Fibroblast of gingiva (primary cell): ENCODE data around the gene NR2F6.
"Not testable (repeated sequence)": the region's sequence is repeated elsewhere in the genome, so short reads cannot be mapped to it uniquely, and the experiment has no call there.

Source experiments
- DNase-seq: peaks from one replicate; pipeline ENCODE4 v3.0.0-alpha.2; 2011; ENCODE audit warnings: low read depth

The NR2F6 gene

DNA sequence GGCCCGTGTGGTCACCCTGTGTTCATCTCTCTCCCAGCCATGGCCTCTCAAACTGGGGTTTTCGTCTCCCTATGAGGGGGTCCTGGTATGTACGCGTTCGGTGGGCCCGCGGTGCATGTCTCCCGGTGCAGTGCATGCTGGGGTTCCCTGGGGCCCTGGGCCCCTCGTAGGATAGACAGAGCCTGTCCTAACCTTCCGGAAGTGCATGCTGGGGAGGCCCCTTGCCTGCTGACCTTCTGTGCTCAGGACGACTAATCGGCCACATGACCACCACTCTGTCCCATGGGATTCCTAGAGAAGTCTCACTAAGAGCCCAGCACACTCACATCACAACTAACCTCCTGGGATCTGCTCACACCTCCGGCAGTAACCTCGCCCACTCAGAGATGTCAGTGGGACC, 35.4 kb downstream of the NR2F6 start:
- DNase-seq, result no peak

DNA sequence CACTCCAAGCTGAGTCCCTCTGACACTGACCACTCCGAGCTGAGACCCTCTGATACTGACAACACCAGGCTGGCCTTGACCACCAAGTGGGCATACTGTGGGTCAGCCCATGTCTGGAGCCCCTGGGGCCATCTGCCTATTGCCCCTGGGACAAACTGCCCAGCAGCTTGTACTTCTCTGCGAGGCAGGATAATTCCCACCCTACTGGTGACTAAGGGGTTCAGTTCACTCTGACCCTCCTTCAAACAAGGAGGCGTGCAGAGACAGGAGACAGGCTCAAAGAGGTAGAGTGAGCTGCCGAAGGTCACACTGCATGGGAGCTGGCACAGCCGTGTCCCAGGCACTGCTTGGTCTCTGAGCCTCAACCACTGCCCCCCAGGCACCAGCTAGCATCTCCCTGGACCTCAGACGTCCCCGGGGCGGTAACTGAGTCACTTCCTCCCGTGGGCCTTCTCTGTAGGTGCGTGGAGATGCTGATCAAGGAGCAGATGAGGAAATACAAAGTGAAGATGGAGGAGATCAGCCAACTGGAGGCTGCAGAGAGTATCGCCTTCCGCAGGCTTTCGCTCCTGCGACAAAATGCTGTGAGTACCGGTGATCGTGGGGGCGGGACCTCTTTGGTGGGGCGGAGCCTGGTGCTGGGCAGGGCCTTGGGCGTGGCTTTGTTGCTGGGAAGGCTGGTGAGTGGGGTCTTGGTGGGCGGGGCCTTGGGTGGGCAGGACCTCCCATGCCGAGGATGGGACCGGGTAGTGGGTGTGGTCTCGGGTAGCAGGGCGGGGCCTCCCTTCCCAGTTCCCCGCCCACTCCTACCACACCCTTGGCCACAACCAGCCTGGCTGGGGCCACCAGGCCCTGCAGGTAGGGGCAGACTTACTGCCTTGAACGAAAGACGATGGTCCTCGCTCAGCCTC, 36.3 kb downstream of the NR2F6 start:
- no peak for DNase-seq

DNA sequence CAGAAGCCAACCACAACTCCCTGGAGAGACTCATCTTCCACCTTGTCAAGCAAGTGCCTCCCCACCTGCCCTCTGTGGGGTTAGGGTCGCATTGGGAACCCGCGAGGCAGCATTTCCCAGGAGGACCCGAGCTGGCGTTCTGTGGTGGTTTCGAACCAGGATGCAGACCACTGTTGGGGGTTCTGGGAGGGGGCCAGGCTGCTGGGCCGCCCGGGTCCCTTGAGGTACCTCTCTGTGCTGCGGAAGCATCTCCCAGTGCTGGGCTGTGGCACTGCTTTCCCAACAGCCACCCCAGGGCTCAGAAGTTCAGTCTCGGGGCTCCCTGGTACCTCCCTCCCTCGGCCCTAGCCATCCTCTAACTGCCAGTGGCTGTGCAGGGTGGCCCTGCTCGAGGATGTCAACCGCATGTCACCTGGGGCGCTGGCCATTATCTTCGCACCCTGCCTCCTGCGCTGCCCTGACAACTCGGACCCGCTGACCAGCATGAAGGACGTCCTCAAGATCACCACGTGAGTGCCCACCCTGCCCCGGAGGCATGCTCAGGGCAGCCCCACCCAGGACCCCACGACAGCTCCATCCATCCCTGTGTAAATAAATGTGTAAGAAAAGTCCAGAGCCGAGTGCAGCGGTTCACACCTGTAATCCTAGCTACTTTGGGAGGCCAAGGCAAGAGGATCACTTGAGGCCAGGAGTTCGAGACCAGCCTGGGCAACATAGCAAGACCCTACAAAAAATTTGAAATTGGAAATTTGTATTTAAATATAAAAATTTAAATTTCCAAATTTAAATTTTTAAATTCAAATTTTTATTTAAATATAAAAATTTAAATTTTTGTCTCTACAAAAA, 38.8 kb downstream of the NR2F6 start:
- DNase-seq, result no peak

DNA sequence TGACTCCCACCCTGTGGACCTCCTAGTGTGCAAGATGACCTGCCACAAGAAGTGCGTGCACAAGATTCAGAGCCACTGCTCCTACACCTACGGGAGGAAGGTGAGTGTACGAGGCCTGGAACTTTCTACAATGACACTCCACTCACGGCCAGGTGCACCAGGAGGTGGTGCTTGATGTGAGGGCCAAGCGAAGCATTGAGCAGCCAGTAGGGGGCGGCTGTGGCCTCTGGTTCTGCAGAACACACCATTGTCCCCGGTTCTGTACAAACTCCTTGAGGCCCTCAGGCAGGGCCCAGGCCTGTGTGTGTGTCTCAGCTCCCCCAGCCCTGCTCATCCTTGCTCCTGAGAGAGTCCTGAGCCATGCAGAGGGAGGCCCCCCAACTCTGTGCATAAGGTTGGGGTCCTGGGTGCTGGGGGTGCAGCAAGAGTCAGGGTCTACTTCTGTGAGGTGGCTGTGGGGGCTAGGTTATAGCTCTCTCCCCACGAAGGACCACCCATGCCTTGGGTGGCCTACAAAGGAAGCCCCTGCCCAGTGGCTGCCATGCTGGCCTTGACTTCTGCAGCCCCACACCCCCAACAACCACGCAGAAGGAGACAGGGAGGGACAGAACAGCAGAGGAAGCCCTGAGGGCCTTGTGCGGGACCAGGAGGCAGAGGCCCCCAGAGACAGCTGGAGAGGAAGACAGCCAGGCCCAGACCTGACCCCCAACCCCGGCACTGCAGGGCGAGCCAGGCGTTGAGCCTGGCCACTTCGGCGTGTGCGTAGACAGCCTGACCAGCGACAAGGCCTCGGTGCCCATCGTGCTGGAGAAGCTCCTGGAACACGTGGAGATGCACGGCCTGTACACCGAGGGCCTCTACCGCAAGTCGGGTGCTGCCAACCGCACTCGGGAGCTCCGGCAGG, 40.2 kb downstream of the NR2F6 start:
- peak; percentile 33 for DNase-seq

DNA sequence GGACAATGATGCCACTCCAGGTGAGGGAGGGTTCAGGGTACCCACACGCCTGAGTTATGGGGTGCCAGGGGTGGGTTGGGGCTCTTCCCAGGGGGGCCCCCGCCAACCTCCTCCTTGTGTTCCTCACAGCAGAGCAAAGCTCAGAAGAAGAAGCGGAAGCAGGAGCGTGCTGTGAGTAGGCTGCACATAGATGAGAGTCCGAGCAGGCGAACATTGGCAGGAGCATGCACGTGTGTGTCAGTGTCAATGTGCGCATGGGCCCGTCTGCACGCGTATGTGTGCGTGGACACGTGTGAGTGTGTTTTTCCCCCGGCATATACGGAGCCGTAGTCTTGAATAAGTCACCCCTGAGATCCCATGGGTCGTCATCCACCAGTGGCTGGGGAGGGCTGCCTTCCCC, 43.0 kb downstream of the NR2F6 start:
- no peak for DNase-seq

DNA sequence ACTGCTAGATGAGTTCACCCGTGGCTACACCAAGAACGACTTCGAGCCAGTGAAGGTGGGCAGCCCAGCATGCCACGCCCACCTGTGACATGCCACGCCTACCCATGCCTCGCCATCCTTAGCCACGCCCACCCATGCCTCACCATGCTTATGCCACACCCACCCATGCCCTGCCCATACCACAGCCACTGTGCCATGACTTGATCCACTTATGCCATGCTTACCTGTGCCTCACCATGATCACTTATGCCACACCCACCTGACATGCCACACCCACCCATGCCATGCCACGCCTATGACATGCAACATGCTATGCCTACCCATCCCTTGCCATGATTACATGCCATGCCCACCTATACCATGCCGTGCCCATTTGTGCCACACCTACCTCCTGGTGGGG, 43.5 kb downstream of the NR2F6 start:
- DNase-seq, result no peak

DNA sequence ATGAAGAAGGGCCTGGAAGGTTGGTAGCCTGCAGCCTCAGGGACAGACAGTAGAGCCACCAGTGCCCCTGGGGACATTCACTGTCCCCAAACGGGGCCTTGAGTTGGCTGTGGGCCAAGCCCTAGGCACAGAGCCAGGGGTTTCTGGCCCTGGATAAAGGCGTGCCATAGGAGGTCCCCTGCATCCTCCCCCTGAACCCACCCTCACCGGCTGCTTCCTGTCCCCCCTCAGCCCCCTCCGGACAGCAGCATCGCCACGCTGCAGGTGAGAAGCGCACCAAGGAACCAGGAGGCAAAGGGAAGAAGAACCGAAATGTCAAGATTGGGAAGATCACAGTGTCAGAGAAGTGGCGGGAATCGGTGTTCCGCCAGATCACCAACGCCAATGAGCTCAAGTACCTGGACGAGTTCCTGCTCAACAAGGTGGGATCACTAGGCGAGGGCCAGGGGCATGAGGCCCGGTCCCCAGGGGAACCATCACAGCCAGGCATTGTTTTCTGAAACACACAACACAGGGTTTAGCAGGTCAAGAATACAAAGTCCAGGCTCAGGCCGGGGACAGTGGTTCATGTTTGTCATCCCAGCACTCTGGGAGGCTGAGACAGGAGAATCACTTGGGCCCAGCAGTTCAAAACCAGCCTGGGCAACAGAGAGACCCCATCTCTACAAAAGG, 45.2 kb downstream of the NR2F6 start:
- no peak for DNase-seq

DNA sequence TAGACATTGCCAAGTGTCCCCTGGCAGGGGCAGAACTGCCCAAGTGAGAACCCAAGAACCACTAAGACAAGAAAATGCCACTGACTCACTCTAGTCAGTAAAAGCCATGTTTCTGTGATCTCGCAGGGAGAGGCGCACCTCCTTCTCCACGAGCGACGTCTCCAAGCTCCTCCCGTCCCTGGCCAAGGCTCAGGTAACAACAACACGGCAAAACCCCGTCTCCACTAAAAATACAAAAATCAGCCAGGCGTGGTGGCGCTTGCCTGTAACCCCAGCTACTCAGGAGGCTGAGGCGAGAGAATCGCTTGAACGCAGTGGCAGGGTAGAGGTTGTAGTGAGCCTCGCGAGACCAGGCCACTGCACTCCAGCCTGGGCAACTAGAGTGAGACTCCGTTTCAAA, 48.1 kb downstream of the NR2F6 start:
- DNase-seq, result no peak

DNA sequence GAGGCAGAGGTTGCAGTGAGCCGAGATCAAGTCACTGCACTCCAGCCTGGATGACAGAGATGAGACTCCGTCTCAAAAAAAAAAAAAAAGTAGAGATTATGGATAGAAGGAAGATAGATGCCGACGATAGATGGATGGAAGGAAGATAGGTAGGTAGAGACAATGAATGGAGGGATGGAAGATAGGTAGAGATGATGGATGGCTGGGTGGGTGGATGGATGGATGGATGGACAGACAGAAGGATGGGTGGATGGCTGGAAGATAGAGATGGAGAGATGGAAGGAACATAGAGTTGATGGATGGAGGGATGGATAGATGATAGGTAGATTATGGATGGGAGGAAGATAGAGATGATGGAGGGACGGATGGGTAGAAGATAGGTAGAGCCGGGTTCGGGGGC, 49.1 kb downstream of the NR2F6 start:
- no peak for DNase-seq

DNA sequence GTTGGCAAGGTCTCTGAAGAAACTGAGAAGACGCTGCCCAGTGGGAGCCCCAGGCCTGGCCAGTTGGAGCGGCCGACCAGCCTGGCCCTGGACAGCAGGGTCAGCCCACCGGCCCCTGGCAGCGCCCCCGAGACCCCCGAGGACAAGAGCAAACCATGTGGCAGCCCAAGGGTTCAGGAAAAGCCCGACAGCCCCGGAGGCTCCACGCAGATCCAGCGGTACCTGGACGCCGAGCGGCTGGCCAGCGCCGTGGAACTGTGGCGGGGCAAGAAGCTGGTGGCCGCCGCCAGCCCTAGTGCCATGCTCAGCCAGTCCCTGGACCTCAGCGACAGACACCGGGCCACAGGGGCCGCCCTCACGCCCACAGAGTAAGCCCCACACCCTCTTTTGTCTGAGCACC, 50.6 kb downstream of the NR2F6 start:
- no peak for DNase-seq

DNA sequence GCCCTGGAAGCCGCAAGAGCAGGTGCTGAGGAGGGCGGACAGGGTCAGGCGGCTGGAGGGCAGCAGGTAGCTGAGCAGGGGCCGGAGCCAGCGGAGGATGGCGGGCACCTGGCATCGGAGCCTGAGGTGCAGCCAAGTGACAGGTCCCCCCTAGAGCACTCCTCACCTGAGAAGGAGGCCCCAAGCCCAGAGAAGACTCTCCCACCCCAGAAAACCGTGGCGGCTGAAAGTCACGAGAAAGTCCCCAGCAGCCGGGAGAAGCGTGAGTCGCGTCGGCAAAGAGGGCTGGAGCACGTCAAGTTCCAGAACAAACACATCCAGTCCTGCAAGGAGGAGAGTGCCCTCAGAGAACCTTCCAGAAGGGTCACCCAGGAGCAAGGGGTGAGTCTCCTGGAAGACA, 51.1 kb downstream of the NR2F6 start:
- DNase-seq, result no peak

DNA sequence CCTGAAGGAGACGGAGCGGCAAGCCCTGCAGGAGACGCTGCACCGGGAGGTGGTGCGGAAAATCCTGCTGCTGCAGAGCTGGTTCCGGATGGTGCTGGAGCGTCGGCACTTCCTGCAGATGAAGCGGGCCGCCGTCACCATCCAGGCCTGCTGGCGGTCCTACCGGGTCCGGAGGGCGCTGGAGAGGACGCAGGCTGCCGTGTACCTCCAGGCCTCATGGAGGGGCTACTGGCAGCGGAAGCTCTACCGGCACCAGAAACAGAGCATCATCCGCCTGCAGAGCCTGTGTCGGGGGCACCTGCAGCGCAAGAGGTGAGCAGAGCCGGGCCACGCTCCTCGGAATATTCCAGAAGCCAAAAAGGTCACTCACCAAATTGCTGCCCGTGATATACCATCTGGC, 53.0 kb downstream of the NR2F6 start:
- DNase-seq, result no peak

DNA sequence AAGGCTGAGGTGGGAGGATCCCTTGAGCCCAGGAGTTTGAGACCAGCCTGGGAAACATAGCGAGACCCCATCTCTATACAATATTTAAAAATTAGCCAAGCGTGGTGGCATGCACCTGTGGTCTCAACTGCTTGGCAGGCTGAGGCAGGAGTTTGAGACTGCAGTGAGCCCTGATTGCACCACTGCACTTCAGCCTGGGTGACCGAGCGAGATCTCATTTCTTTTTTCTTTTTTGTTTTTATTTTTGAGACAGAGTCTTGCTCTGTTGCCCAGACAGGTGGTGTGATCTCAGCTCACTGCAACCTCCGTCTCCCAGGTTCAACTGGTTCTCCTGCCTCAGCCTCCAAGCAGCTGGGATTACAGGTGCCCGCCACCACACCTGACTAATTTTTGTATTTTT, 54.0 kb downstream of the NR2F6 start:
- DNase-seq, result not testable (repeated sequence)

DNA sequence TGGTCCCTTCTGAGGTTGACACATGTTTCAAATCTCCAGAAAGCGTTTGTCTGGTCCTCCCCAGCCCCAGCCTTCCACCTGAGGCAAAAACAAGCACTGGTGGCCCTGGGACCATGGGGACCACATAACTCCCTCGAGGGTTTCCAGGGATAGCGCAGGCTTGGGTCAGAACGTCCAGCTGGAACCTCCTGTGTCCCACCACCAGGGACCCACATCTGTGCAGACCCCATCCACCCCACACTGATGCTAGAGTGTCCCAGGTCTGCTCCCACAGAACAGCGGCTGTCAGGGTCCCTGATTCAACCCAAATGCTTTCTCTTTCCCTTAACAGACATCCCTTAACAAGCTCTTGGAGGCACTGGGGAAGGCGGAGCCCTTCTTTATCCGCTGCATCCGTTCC, 60.1 kb downstream of the NR2F6 start:
- no peak for DNase-seq

DNA sequence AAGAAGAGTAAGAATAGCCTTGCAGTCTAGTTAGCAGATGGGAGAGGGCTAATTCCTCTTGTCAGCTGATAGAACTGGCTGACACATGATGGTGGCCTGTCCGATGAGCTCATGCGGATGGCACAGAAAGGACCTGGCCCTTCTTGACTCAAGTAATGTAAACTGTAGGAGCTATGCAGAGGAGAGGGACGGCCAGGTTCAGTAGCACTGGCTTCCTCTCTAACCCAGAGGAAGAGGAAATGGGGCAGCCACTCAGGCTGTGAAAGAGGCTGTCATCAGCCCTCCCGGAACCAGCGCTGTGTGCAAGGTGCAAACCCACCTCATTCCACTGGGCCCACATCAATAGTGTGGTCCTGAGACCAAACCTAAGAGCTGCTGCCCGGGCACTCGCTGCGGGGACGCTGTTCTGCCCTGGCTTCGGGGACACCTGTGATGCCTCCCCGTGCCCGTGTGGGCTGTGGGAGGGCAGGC, 61.3 kb downstream of the NR2F6 start:
- no peak for DNase-seq

DNA sequence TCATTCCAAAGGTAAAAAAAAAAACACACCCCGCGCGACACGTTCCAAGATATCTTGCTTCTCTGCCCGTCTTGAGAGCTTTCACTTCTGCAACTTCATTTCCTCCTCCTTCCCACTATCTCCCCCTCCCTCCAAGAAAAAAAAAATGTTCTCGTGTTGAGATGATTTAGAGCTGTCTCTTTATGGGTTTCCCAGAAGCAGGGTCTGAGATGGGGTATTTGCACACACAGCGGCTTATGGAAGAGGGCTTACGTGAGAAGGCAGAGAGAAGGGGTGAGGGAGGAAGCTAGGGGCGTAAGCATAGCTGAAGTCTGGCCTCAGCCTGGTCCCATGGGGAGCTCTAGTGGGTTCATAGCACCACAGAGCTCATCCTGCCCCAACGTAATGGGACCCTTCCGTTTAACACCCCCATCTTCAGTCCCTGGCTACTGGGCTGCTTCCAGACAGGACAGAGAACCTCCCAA, 61.8 kb downstream of the NR2F6 start:
- no peak for DNase-seq

DNA sequence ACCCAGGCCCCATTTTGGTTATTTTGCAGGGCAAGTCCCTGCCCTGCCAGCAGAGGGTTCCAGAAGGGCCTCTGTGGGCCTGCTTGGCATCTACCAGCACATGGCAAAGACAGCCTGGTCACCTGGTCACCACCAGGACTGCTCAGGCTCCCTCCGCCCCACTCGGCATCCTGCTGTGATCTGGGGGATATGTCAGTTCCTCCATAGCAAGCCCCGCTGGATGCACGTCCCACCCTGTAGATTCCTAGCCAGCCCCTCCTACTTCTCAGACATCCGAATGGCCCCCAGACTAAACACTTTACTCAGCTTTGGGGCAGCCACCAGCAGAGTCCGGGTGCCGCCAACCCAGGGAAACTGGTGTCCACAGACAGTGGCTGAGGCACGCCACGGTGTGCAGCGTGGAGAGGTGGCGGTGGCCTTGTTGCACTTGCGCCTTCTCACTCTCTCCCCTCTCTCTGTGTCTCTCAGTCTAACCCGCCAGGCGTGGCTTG, 62.4 kb downstream of the NR2F6 start:
- DNase-seq, result no peak
